Stomach (tissue), 9 donors: ENCODE data around the gene LIM2. TPM values are rescaled to one million over a fixed set of nuclear protein-coding genes. Genes with fewer than 3 reads are reported as not detected.

ENCODE experiments used
- DNase-seq, 2 donors: peaks; one replicate each; pipeline versions ENCODE4 v3.0.0 to v3.0.0-alpha.2; 2013 to 2019
- H3K27ac ChIP-seq, 5 donors: fragments of 200-600 bp in 4 of 5; sonication (generic) in 4 of 5; one replicate each; pipeline ENCODE4 v1.5.1; 2013 to 2019; ENCODE audit warnings: mild to moderate bottlenecking in 1 of 5, moderate library complexity in 1 of 5
- H3K27me3 ChIP-seq, 3 donors: fragments of 200-600 bp; sonication (generic); one replicate each; pipeline ENCODE4 v1.5.1; 2017 to 2019; ENCODE audit warnings: mixed run types in 1 of 3
- H3K36me3 ChIP-seq, 4 donors: fragments of 200-600 bp; sonication (generic); 1 replicate in 3 of 4; 2 replicates in 1 of 4; pipeline ENCODE4 v1.5.1; 2016 to 2019
- H3K4me1 ChIP-seq, 4 donors: fragments of 200-600 bp; sonication (generic); one replicate each; pipeline ENCODE4 v1.5.1; 2016 to 2019
- H3K4me3 ChIP-seq, 4 donors: fragments of 200-600 bp; sonication (generic) in 3 of 4; one replicate each; pipeline ENCODE4 v1.5.1; 2016 to 2019; ENCODE audit warnings: mild to moderate bottlenecking in 1 of 4
- H3K9me3 ChIP-seq, 4 donors: fragments of 200-600 bp; sonication (generic); one replicate each; pipeline ENCODE4 v1.5.1; 2016 to 2019
- EP300 ChIP-seq: sonication (generic); formaldehyde crosslinking; IDR thresholded peaks from one replicate; pipeline ENCODE4 v1.6.1; 2017; ENCODE audit warnings: antibody characterized with exemption
- POLR2A ChIP-seq, 4 donors: fragments of 450-650 bp; IDR thresholded peaks; one replicate each; pipeline ENCODE4 v1.6.1; 2016; ENCODE audit warnings: antibody characterized with exemption in 4 of 4, control low read depth in 2 of 4, mild to moderate bottlenecking in 1 of 4, moderate library complexity in 1 of 4
- POLR2AphosphoS5 ChIP-seq, 3 donors: sonication (generic); formaldehyde crosslinking; IDR thresholded peaks; one replicate each; pipeline ENCODE4 v1.6.1; 2016; ENCODE audit warnings: antibody characterized with exemption in 3 of 3
- WGBS, 5 donors: extraction: QIAGEN DNeasy Blood & Tissue Kit in 3 of 5; methylation state at CpG; one replicate each; pipeline versions ENCODE4 v1.1.5 to v1.1.7; 2013 to 2018; 5-methylcytosine and 5-hydroxymethylcytosine counted together
- intact Hi-C: fragments of 100-400 bp; cut with DNase I; formaldehyde crosslinking; loops from one replicate; pipeline ENCODE4 v1.15.1; 2023; ENCODE audit warnings: low total_unique reads
- polyA plus RNA-seq, 3 donors: library from polyadenylated mRNA; stranded (reverse); fragments of 200-250 nt; gene quantifications; one replicate each; pipeline ENCODE4 v1.2.3, GENCODE V29; 2013
- total RNA-seq, 5 donors: library from RNA; depleted of rRNA; stranded (reverse); fragments of >200 nt; gene quantifications; one replicate each; pipeline versions ENCODE4 v1.1.0 to v1.2.3, GENCODE V29; 2014 to 2016
- TF ChIP-seq, protein P1 (sequence below), 7 experiments: fragments of 450-650 bp in 4 of 7; fragments of 200-600 bp in 3 of 7; sonication (generic) in 3 of 7; IDR thresholded peaks; one replicate each; pipeline ENCODE4 v1.5.1; 2016 to 2019; ENCODE audit warnings: antibody characterized with exemption in 7 of 7, control low read depth in 2 of 7, mild to moderate bottlenecking in 1 of 7
- donor health status: healthy with polysubstance abuse.
- donor health status: Bipolar disorder and iron deficiency.
- donor health status: healthy.

Gene LIM2
- total and polyA plus RNA-seq, 8 donors = not detected

GRCh38 chr19:51337861-51338562 is 49.8 kb downstream of the LIM2 start:
- intact Hi-C loops = loop anchor here (10.0 kb wide), 1 partner anchor 97 kb away; no protein-coding TSS in a partner anchor
- Histone ChIP-seq H3K4me1 (peaks cover 8 to 27% (median 24%) of the 10 kb centered on the region in 4 donors), H3K36me3 (no peaks in the 10 kb centered on the region), H3K27me3 (peaks cover 0 to 5% (median 0%) of the 10 kb centered on the region in 3 donors), H3K4me3 (no peak overlapping the region), H3K9me3 (no peaks in the 10 kb centered on the region), H3K27ac (no peak overlapping the region)
- TF ChIP-seq EP300 (no peak), POLR2AphosphoS5 (IDR thresholded peaks at IDR 0.05) (no peak), POLR2A (IDR thresholded peaks at IDR 0.05) (no peak)
- DNase-seq = no peak
- WGBS, 5 donors = 81 to 92% (median 85%) methylated on average over 16 to 19 of the region's 19 CpGs

DNA sequence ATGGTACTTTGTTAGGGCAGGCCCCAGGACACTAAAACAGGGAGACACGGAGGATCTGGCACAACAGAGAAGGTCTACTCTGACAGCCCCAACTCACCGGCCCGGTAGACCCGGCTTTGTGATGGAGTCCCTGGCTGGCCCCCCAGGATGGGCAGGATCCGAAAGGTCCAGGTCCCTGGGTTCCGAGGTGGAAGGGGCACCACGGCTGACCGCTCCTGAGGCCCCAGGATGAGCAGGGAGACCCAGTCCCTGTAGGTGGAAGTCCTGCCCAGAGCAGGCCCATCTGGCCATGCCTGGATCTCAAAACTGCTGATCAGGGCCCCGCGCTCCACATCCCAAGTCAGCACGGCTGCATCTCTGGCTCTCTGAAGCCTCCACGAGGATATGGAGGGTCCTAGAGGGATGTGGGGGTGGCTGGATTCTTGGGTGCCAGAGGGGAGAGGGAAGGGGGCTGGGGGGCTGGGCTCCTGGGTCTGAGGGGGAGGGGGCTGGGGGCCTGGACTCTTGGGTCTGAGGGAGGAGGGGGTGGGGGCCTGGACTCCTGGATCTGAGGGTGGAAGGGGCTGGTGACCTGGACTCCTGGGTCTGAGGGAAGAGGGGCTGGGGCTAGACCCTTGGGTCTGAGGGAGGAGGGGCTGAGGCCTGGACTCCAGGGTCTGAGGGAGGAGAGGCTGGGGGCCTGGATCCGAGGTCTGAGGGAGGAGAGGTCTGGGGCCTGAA is 50.5 kb downstream of the LIM2 start:
- no peaks in the 10 kb centered on the region for H3K9me3 ChIP-seq
- DNase-seq = no peak
- peaks cover 0 to 6% (median 0%) of the 10 kb centered on the region in 4 donors for H3K36me3 ChIP-seq
- H3K4me3 ChIP-seq = no peak overlapping the region
- no peak overlapping the region for H3K27ac ChIP-seq
- intact Hi-C loops = loop anchor here (10.0 kb wide), 1 partner anchor 98 kb away; no protein-coding TSS in a partner anchor
- H3K4me1 ChIP-seq = peaks cover 8 to 27% (median 24%) of the 10 kb centered on the region in 4 donors
- no peak for TF ChIP-seq POLR2A (IDR thresholded peaks at IDR 0.05)
- no peak for TF ChIP-seq EP300
- TF ChIP-seq, protein P1, sequence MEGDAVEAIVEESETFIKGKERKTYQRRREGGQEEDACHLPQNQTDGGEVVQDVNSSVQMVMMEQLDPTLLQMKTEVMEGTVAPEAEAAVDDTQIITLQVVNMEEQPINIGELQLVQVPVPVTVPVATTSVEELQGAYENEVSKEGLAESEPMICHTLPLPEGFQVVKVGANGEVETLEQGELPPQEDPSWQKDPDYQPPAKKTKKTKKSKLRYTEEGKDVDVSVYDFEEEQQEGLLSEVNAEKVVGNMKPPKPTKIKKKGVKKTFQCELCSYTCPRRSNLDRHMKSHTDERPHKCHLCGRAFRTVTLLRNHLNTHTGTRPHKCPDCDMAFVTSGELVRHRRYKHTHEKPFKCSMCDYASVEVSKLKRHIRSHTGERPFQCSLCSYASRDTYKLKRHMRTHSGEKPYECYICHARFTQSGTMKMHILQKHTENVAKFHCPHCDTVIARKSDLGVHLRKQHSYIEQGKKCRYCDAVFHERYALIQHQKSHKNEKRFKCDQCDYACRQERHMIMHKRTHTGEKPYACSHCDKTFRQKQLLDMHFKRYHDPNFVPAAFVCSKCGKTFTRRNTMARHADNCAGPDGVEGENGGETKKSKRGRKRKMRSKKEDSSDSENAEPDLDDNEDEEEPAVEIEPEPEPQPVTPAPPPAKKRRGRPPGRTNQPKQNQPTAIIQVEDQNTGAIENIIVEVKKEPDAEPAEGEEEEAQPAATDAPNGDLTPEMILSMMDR (IDR thresholded peaks at IDR 0.05) = no peak
- H3K27me3 ChIP-seq = peaks cover 0 to 10% (median 0%) of the 10 kb centered on the region in 3 donors
- 90 to 96% (median 94%) methylated on average over 6 to 13 of the region's 13 CpGs for WGBS, 5 donors

GRCh38 chr19:51333836-51334460 is 53.8 kb downstream of the LIM2 start:
- H3K4me1 ChIP-seq = peaks cover 4 to 7% (median 6%) of the 10 kb centered on the region in 4 donors
- intact Hi-C loops = loop anchor here (10.0 kb wide), 1 partner anchor 101 kb away; no protein-coding TSS in a partner anchor

GRCh38 chr19:51331716-51332115 is 56.1 kb downstream of the LIM2 start:
- 78 to 96% (median 91%) methylated on average over 6 of the region's 6 CpGs for WGBS, 5 donors

More at GRCh38 chr19:51333836-51334460, 53.8 kb downstream of the LIM2 start:
- H3K27ac ChIP-seq = no peak overlapping the region
- no peak overlapping the region for H3K4me3 ChIP-seq
- H3K9me3 ChIP-seq = peaks cover 0 to 7% (median 3%) of the 10 kb centered on the region in 4 donors
- WGBS, 5 donors = 88 to 93% (median 88%) methylated on average over 12 to 13 of the region's 13 CpGs
- peaks cover 6 to 36% (median 12%) of the 10 kb centered on the region in 3 donors for H3K27me3 ChIP-seq
- peaks cover 0 to 20% (median 9%) of the 10 kb centered on the region in 4 donors for H3K36me3 ChIP-seq
- no peak for TF ChIP-seq EP300
- TF ChIP-seq POLR2A (IDR thresholded peaks at IDR 0.05) = no peak
- TF ChIP-seq POLR2AphosphoS5 (IDR thresholded peaks at IDR 0.05) = no peak
- TF ChIP-seq, protein P1 (IDR thresholded peaks at IDR 0.05) = no peak
- DNase-seq = no peak

More at GRCh38 chr19:51331716-51332115, 56.1 kb downstream of the LIM2 start:
- no peak for TF ChIP-seq POLR2A (IDR thresholded peaks at IDR 0.05)
- TF ChIP-seq, protein P1 (IDR thresholded peaks at IDR 0.05) = no peak
- no peak for TF ChIP-seq POLR2AphosphoS5 (IDR thresholded peaks at IDR 0.05)
- TF ChIP-seq EP300 = no peak
- H3K27me3 ChIP-seq = peaks cover 9 to 58% (median 34%) of the 10 kb centered on the region in 3 donors
- peaks cover 7 to 15% (median 13%) of the 10 kb centered on the region in 4 donors for H3K4me1 ChIP-seq
- peaks cover 0 to 7% (median 3%) of the 10 kb centered on the region in 4 donors for H3K9me3 ChIP-seq
- intact Hi-C loops = loop anchor here (10.0 kb wide), 1 partner anchor 103 kb away; no protein-coding TSS in a partner anchor
- H3K4me3 ChIP-seq = no peak overlapping the region
- H3K36me3 ChIP-seq = peaks cover 0 to 20% (median 9%) of the 10 kb centered on the region in 4 donors
- DNase-seq = no peak
- H3K27ac ChIP-seq = no peak overlapping the region
